HG03135 (cell line): ENCODE results near the gene MASP2.
"Not testable (repeated sequence)": the region's sequence is repeated elsewhere in the genome, so short reads cannot be mapped to it uniquely, and the experiment has no call there.

ENCODE experiments used
- ATAC-seq: cut with Tn5 transposase; IDR thresholded peaks from one replicate; pipeline ENCODE4 v1.9.1; 2021; ENCODE audit warnings: mild to moderate bottlenecking, moderate library complexity; ENCODE audit not compliant: unreplicated experiment

The MASP2 gene

DNA sequence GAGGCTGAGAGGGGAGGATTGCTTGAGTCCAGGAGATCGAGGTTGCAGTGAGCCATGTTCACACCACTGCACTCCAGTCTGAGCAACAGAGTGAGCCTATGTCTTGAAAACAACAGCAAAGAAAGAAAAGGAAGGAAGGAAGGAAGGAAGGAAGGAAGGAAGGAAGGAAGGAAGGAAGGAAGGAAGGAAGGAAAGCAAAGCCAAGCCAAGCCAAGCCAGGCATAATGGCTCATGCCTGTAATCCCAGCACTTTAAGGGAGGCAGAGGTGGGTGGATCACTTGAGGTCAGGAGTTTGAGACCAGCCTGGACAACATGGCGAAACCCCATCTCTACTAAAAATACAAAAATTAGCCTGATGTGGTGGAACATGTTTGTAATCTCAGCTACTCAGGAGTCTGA is 55.0 kb downstream of the MASP2 start:
- not testable (repeated sequence) for ATAC-seq

DNA sequence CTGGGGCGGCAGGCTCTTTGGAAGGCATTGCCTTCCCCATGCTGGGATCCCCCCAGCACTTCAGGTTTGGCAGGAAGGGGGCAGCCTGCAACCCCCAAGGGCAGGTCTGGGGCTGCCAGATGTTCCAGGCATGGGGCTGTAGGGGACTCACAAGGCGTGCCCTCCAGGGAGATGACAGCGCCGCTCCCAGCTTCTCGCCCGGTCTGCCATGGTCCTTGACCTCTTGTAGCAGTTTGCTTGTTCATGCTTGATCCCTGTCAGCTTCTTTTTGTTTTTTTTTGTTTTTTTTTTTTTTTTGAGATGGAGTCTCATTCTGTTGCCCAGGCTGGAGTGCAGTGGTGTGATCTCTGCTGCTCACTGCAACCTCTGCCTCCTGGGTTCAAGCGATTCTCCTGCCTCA is 56.2 kb downstream of the MASP2 start:
- ATAC-seq = no peak

DNA sequence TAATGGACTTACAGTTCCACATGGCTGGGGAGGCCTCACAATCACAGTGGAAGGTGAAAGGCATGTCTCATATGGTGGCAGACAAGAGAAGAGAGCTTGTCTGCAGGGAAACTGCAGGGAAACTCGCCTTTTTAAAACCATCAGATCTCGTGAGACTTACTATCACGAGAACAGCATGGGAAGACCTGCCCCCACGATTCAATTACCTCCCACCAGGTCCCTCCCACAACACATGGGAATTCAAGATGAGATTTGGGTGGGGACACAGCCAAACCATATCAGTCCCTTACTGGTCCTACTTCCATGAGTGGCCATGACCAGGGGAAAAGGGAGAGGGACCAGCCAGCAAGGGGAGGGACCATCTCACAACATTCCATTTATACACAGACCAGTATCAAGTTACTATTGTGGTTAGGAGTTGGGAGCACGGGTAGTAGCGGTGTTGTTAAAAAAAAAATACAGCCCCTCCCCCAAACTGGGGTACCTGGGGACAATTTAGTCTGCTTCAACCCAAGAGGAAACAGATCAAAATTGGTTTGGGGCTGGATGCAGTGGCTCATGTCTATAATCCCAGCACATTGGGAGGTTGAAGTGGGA is 57.0 kb downstream of the MASP2 start:
- ATAC-seq = not testable (repeated sequence)

DNA sequence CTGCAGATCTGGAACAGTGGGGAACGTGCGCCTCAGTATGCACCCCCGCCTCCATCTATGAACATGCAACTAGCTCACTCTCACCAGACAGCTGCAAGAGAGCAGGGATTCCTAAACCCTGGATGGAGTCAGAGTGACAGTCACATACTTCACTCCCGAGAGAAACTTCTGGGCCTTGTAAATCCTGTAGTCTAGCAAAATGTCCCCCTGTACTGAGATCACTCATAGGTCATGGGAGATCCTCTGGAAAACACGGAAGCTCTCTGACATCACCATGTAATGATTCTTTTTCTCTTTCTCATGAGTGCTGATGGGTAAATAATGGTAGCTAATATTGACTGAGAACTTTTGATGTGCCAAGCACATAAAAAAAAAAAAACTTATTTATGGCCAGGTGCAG is 57.9 kb downstream of the MASP2 start:
- ATAC-seq = no peak

DNA sequence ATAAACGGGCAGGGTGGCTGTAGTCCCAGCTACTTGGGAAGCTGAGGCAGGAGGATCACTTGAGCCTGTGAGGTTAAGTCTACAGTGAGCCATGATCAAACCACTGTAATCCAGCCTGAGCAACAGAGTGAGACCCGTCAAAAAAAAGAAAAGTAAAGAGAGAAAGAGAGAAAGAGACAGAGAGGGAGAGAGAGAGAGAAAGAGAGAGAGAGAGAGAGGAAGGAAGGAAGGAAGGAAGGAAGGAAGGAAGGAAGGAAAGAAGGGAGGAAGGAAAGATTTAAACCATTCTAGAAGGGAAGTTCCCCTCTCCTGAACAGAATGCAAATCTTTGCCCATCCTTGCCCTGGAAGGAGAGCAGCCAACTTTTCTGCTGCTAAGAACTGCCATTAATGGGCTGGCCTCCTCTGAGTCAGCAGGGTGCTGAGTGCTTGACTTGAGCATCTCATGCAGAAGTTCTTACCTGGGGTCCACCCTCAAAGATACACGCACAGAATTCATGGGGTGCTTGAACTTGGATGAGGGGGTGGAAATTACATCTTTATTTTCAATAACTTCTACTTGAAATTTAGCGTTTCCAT is 59.1 kb downstream of the MASP2 start:
- no peak for ATAC-seq

DNA sequence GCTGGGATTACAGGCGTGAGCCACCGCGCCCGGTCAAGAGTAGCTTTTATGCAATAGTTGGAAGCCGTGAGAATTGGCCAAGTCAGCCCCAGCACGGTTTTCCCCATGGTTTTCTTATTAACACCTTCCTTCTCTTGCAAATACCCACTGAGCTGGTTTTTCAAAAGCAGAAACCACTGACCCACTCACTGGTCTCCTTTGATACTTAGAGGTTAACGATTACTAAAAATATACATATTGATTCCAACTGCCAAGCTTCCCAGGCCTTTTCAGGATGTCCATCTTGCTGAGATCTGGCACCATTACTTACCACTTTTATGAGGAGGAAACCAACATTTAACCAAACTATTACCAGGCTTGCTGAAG is 60.5 kb downstream of the MASP2 start:
- ATAC-seq = no peak

DNA sequence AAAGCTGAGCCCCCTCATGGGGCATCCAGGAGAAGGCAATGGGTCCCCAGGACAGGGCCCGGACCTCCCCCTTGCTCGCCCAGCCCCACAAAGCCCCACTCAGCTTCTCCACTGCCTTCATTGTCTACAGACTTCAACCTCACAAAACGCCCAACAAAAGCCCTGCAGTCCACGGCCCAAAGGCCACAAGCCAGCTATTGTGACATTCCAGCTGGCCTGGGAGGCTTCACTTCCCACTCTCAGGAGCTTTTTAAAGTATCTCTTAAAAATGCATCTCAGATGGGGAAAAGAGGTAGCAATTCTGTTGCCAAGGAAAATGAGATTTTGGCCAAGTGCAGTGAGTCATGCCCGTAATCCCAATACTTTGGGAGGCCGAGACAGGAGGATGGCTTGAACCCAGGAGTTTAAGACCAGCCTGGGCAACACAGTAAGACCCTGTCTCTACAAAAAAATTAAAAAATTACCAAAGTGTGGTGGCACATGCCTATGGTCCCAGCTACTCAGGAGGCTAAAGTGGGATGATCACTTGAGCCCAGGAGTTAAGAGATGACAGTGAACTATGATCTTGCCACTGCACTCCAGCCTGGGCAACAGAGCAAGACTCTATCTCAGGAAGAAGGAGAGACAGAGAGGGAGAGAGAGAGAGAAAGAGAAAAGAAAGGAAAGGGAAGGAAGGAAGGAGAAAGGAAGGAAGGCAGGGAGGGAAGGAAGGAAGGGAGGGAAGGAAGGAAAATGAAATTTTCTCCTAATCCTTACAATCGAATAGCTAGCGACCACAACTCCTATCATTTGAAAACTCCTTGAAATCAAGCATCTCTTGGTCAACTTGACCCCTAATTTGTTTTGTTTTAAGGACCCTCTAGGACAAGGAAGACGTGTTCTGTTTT is 66.0 kb downstream of the MASP2 start:
- ATAC-seq = no peak

DNA sequence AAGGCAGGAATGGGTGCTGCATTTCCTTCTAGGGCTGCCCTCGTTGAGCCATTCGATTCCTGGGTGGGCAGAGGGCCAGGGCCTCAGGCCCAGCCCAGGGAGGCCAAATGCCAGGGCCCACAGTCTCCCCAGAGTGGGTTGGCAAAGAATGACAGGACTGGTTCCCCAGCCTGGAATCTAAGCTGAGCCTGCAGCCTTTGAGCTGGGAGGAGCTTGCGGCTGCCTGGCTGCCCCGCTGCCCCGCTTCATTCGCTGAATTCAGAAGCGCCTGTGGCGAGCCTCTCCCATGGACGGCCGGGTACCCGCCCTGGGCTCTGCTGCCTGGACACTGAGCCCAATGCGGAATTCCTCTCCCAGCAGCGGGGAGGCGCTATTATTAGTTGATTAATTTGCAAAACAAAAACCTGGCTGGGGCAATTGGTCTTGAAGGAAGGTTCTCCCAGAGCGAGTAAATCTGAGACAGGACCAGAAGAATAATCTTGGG is 66.9 kb downstream of the MASP2 start:
- no peak for ATAC-seq

DNA sequence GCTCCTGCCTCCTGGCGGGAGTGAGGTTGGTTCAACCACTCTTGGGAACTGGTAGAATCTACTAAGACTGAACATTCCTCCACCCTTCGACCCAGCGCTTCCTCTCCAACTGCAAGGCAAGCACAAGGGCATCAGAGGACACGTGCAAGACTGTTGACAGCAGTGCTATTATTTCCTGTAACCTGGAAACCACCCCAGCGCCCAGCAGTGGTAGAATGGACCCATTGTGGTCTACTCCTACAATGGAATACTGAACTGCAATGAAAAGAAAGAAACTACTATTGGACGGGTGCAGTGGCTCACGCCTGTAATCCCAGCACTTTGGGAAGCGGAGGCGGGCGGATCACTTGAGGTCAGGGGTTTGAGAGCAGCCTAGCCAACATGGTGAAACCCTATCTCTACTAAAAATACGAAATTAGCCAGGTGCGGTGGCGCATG is 67.5 kb downstream of the MASP2 start:
- no peak for ATAC-seq

DNA sequence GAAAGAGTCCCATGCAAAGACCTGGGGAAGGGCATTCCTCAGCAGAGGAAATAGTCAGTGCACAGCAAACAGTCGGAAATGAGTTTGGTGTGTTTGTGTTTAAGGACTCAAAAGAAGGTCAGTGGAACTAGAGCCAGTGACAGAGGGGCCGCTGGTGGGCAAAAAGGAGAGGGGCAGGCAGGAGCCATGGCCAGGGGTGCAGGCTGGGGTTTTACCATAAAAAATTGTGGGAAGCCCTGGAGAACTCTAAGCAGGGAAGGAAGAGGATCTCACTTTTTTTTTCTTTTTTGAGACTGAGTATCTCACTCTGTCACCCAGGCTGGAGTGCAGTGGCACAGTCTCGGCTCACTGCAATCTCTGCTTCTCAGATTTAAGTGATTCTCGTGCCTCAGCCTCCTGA is 68.3 kb downstream of the MASP2 start:
- no peak for ATAC-seq
